Ascending aorta (tissue), 2 donors: ENCODE measurements around the gene PDE1C. TPM values are rescaled to one million over a fixed set of nuclear protein-coding genes. Genes with fewer than 3 reads are reported as not detected.
"Not testable (repeated sequence)": the region's sequence is repeated elsewhere in the genome, so short reads cannot be mapped to it uniquely, and the experiment has no call there.

ENCODE experiments used
- DNase-seq, 2 donors: peaks; one replicate each; pipeline ENCODE4 v3.0.0-alpha.2; 2019; ENCODE audit warnings: low spot score in 2 of 2
- H3K27ac ChIP-seq, 2 donors: fragments of 200-600 bp; sonication (generic); one replicate each; pipeline ENCODE4 v1.5.1; 2016 to 2017; ENCODE audit warnings: mild to moderate bottlenecking in 1 of 2
- H3K27me3 ChIP-seq: fragments of 200-600 bp; sonication (generic); one replicate; pipeline ENCODE4 v1.5.1; 2017
- H3K36me3 ChIP-seq, 2 donors: fragments of 200-600 bp; sonication (generic); one replicate each; pipeline ENCODE4 v1.5.1; 2016
- H3K4me1 ChIP-seq, 2 donors: fragments of 200-600 bp; sonication (generic); one replicate each; pipeline ENCODE4 v1.5.1; 2016 to 2017; ENCODE audit warnings: mild to moderate bottlenecking in 1 of 2
- H3K4me3 ChIP-seq, 2 donors: fragments of 200-600 bp; sonication (generic); one replicate each; pipeline ENCODE4 v1.5.1; 2016 to 2017; ENCODE audit warnings: mild to moderate bottlenecking in 1 of 2
- H3K9me3 ChIP-seq, 2 donors: fragments of 200-600 bp; sonication (generic); one replicate each; pipeline ENCODE4 v1.5.1; 2016
- CTCF ChIP-seq, 3 experiments: fragments of 200-600 bp in 2 of 3; fragments of 450-650 bp in 1 of 3; sonication (generic) in 2 of 3; IDR thresholded peaks; one replicate each; pipeline ENCODE4 v1.5.1; 2016 to 2019; ENCODE audit warnings: antibody characterized with exemption in 3 of 3, mild to moderate bottlenecking in 1 of 3, moderate library complexity in 1 of 3
- intact Hi-C: fragments of 100-400 bp; cut with DNase I; formaldehyde crosslinking; loops from one replicate; pipeline ENCODE4 v1.15.1; 2023
- total RNA-seq: library from RNA; depleted of rRNA; stranded (reverse); fragments of >200 nt; gene quantifications from one replicate; pipeline ENCODE4 v1.1.0, GENCODE V29; 2016

Gene PDE1C
- total RNA-seq, 1 donor from 2014 or later: 1.4 TPM

GRCh38 chr7:32015133-32015532 lies 55.1 kb downstream of the PDE1C start:
- intact Hi-C loops: no loop called here
- Histone ChIP-seq H3K36me3 (no peaks in the 10 kb centered on the region), H3K27me3 (no peaks in the 10 kb centered on the region)

GRCh38 chr7:32013471-32013870 lies 56.7 kb downstream of the PDE1C start:
- H3K27ac ChIP-seq, intact Hi-C loops, H3K27me3 ChIP-seq, H3K4me1 ChIP-seq, H3K36me3 ChIP-seq, DNase-seq, H3K4me3 ChIP-seq, H3K9me3 ChIP-seq: not testable (repeated sequence)

More at GRCh38 chr7:32015133-32015532, 55.1 kb downstream of the PDE1C start:
- TF ChIP-seq CTCF (IDR thresholded peaks at IDR 0.05): no peak
- Histone ChIP-seq H3K9me3 (no peaks in the 10 kb centered on the region), H3K4me3 (no peak overlapping the region), H3K4me1 (no peaks in the 10 kb centered on the region), H3K27ac (no peak overlapping the region)
- no peak for DNase-seq

- Histone ChIP-seq H3K9me3 (no peaks in the 10 kb centered on the region), H3K4me3 (no peak overlapping the region), H3K27me3 (no peaks in the 10 kb centered on the region), H3K27ac (no peak overlapping the region), H3K4me1 (no peaks in the 10 kb centered on the region), H3K36me3 (no peaks in the 10 kb centered on the region)
- no peak for TF ChIP-seq CTCF (IDR thresholded peaks at IDR 0.05)
- DNase-seq: no peak
- intact Hi-C loops: no loop called here
Observed at GRCh38 chr7:32005577-32005976, 64.6 kb downstream of the PDE1C start.

- TF ChIP-seq CTCF (IDR thresholded peaks at IDR 0.05): no peak
- H3K4me1 ChIP-seq: no peaks in the 10 kb centered on the region
- H3K27ac ChIP-seq: no peak overlapping the region
- DNase-seq: no peak
- H3K27me3 ChIP-seq: no peaks in the 10 kb centered on the region
- intact Hi-C loops: no loop called here
- no peak overlapping the region for H3K4me3 ChIP-seq
- H3K9me3 ChIP-seq: no peaks in the 10 kb centered on the region
- no peaks in the 10 kb centered on the region for H3K36me3 ChIP-seq
Observed at GRCh38 chr7:32001948-32002347, 68.3 kb downstream of the PDE1C start.

GRCh38 chr7:31997423-31997822 lies 72.8 kb downstream of the PDE1C start:
- intact Hi-C loops: no loop called here
- DNase-seq: no peak
- no peak for TF ChIP-seq CTCF (IDR thresholded peaks at IDR 0.05)

GRCh38 chr7:31995134-31995533 lies 75.1 kb downstream of the PDE1C start:
- no peaks in the 10 kb centered on the region for H3K27me3 ChIP-seq
- no peak for TF ChIP-seq CTCF (IDR thresholded peaks at IDR 0.05)
- no peaks in the 10 kb centered on the region for H3K4me1 ChIP-seq
- H3K36me3 ChIP-seq: no peaks in the 10 kb centered on the region
- no peaks in the 10 kb centered on the region for H3K9me3 ChIP-seq
- no peak overlapping the region for H3K4me3 ChIP-seq
- no peak overlapping the region for H3K27ac ChIP-seq
- intact Hi-C loops: no loop called here
- DNase-seq: no peak

More at GRCh38 chr7:31997423-31997822, 72.8 kb downstream of the PDE1C start:
- no peaks in the 10 kb centered on the region for H3K4me1 ChIP-seq
- H3K36me3 ChIP-seq: no peaks in the 10 kb centered on the region
- H3K27me3 ChIP-seq: no peaks in the 10 kb centered on the region
- no peaks in the 10 kb centered on the region for H3K9me3 ChIP-seq
- H3K27ac ChIP-seq: no peak overlapping the region
- H3K4me3 ChIP-seq: no peak overlapping the region
